Measurements from ENCODE around the gene DPAGT1. TPM values are rescaled to one million over a fixed set of nuclear protein-coding genes. Genes with fewer than 3 reads are reported as not detected.

The DPAGT1 gene
- total RNA-seq, 6 donors from 2014 or later: 18.6 to 43.9 (median 28.3) TPM

DNA sequence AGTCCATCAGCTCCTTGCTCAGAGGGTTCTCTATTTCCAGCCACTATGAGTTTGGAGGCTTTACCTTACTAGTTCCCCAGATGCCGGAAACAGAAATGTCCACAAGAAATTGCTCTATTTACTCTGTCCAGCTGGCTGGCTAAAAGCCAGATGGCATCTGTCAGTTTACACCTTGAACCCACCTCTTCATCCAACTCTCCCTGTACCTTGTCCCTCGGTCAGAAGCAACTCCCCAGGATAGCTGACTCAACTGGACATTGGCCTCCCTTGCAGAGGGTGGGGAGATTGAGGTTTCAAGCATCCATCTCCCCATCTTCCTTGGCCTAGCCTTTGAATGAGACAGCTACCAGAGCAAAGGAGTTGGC is 7.2 kb upstream of the DPAGT1 start:
- peak overlapping the region in 3 of 4 donors; percentile 82 to 93 (median 92) for H3K27ac ChIP-seq
- no peaks in the 10 kb centered on the region for H3K27me3 ChIP-seq
- TF ChIP-seq EP300 (IDR thresholded peaks at IDR 0.05): no peak
- TF ChIP-seq POLR2AphosphoS5 (IDR thresholded peaks at IDR 0.05): no peak
- TF ChIP-seq CTCF (IDR thresholded peaks at IDR 0.05): no peak
- peaks cover 22 to 38% (median 23%) of the 10 kb centered on the region in 4 donors for H3K4me1 ChIP-seq
- no peak for ATAC-seq (ENCODE audit: low FRiP score in 2 of 2)
- H3K9me3 ChIP-seq: no peaks in the 10 kb centered on the region
- peak overlapping the region in 3 of 4 donors; percentile 82 to 99 (median 91) for H3K4me3 ChIP-seq
- DNase-seq: no peak
- WGBS, 2 donors: 60 to 88% methylated on average over 2 of the region's 2 CpGs
- H3K36me3 ChIP-seq: peaks cover 20 to 39% (median 32%) of the 10 kb centered on the region in 4 donors

DNA sequence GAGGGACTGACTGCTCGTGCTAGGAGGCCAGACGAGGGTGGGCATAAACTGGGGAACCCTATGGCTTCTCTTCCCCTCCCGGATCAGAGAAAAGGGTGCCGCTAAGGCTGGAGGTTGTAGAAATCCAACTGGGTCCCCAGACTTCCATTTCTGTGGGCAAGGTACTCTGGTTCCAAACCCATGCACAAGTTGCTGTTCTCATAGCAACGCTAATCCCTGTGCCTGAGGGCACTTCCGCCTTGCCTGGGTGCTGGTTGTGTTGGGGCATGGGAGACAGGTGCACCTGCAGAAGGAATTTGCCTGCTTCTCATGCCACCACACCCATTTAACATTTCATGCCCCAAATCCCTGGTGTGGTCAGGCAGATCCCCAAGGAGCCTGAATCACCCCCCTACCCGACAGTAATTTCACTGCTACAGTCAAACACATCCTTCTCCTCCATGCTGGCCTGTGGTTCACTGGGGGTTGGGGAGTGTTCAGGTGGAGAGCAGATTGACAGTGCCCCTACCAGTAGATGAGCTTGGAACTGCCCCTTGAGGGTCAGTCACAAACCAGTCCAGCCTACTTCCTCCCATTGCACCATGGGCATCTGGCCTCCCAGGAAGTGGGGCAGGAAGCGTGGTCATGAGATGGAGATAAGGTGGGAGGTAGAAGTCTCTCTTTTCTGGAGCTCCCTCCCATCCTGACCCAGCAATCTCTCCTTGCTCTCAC is 6.6 kb upstream of the DPAGT1 start:
- WGBS, 2 donors: 10 to 20% methylated on average over 5 to 8 of the region's 8 CpGs
- TF ChIP-seq POLR2AphosphoS5 (IDR thresholded peaks at IDR 0.05) (no peak), POLR2A (IDR thresholded peaks at IDR 0.05) (no peak), CTCF (IDR thresholded peaks at IDR 0.05) (no peak), EP300 (IDR thresholded peaks at IDR 0.05) (no peak)
- no peaks in the 10 kb centered on the region for H3K9me3 ChIP-seq
- peak overlapping the region; percentile 67 to 99 (median 86) for H3K4me3 ChIP-seq
- DNase-seq (peak in 1 of 2 donors; percentile 68), ATAC-seq (ENCODE audit: low FRiP score in 2 of 2) (no peak)
- H3K4me1 ChIP-seq: peaks cover 23 to 44% (median 25%) of the 10 kb centered on the region in 4 donors
- peak overlapping the region; percentile 81 to 93 (median 87) for H3K27ac ChIP-seq
- peaks cover 20 to 34% (median 26%) of the 10 kb centered on the region in 4 donors for H3K36me3 ChIP-seq
- H3K27me3 ChIP-seq: no peaks in the 10 kb centered on the region

DNA sequence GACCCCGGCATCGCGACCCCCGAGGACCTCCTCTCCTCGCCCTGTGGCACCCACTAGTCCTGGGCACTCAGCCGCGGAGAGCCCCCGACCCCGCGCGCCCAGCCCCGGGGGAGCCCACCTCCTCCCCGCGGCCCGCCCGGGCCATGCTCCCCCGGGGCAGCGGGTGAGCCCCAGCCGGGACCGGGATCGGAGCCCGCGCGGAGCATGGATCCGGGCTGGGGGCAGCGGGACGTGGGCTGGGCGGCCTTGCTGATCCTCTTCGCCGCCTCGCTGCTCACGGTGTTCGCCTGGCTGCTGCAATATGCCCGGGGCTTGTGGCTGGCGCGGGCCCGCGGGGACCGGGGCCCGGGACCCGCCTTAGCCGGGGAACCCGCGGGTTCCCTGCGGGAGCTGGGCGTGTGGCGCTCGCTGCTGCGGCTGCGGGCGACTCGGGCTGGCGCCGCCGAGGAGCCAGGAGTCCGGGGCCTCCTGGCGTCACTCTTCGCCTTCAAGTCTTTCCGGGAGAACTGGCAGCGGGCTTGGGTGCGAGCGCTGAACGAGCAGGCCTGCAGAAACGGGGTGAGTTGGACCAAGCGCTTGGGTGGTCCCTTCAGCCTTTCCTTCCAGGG is 6.0 kb upstream of the DPAGT1 start:
- DNase-seq (no peak), ATAC-seq (ENCODE audit: low FRiP score in 2 of 2) (peak in 1 of 2 donors; percentile 35)
- Histone ChIP-seq H3K4me3 (peak overlapping the region; percentile 67 to 99 (median 86)), H3K4me1 (peaks cover 29 to 50% (median 31%) of the 10 kb centered on the region in 4 donors), H3K36me3 (peaks cover 17 to 27% (median 20%) of the 10 kb centered on the region in 4 donors), H3K27me3 (no peaks in the 10 kb centered on the region), H3K9me3 (no peaks in the 10 kb centered on the region), H3K27ac (peak overlapping the region; percentile 81 to 93 (median 87))
- TF ChIP-seq CTCF (IDR thresholded peaks at IDR 0.05) (no peak), EP300 (IDR thresholded peaks at IDR 0.05) (no peak), POLR2A (IDR thresholded peaks at IDR 0.05) (no peak), POLR2AphosphoS5 (IDR thresholded peaks at IDR 0.05) (no peak)
- WGBS, 2 donors: 0% methylated on average over 11 to 20 of the region's 65 CpGs

DNA sequence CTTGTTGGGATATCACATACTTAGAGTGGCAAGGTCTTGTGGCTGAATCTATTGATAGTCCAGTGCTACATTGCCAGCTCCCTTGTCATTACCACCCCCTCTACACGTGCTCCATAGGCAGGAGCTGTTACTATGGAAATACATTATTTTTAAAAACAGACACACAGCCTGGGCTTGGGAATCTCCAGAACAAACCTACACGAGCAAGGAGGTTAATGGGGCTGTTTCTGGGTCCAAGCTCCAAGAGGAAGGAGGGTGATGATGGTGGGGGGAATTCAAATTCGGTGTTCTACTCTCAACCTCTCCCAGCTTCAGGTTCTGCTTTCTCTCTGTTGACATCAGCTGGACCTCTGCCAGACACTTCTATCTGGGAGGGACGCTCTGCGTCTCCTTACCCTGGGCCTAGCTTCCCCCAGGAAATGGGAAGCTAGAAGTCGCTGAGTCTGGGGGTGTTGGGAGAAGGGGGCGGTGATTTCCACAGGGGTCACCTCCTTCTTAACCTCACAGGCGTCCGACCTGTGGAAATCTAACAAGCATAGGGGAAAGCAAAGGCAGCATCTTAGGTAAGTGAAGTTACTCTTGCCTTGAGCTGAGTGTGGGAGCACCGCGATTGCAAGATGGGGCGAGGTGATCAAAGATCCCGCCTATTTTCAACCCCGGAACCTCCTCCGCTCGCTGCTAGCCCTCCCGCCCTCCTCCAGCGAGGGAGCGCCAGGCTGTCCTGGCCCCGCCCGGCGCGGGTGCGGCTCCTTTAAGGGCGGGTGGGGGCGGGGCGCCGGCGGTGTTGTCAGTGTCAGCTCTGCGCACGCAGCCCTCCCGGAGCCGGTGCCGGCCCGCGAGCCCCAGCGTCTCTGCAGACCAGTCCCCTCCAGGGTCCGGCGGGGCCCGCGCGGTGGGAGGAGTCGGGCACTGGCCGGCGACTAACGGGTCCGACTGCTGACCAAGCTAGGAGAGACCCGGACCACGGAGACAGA is 5.2 kb upstream of the DPAGT1 start, which contains the start of gene C2CD2L:
TSS of gene C2CD2L (plus strand) at position 781 of the 974 bp plus-strand sequence. CDS start 398 bp downstream, outside the sequence.
- DNase-seq (peak; percentile 96 to 98), ATAC-seq (ENCODE audit: low FRiP score in 2 of 2) (peak; percentile 94 to 96)
- Histone ChIP-seq H3K36me3 (peaks cover 9 to 19% (median 13%) of the 10 kb centered on the region in 4 donors), H3K4me1 (peaks cover 29 to 53% (median 32%) of the 10 kb centered on the region in 4 donors), H3K27ac (peak within 1 kb of the TSS; percentile 81 to 93 (median 87)), H3K4me3 (peak within 1 kb of the TSS; percentile 67 to 99 (median 86)), H3K27me3 (no peaks in the 10 kb centered on the region), H3K9me3 (no peaks in the 10 kb centered on the region)
- WGBS, 2 donors: 1 to 2% methylated on average over 16 to 28 of the region's 49 CpGs
- TF ChIP-seq POLR2AphosphoS5 (IDR thresholded peaks at IDR 0.05) (peak; percentile 37 to 74), CTCF (IDR thresholded peaks at IDR 0.05) (no peak), EP300 (IDR thresholded peaks at IDR 0.05) (no peak), POLR2A (IDR thresholded peaks at IDR 0.05) (peak in 2 of 4 donors; percentile 24 to 71)
